ENCODE measurements around the gene AXIN1. TPM values are rescaled to one million over a fixed set of nuclear protein-coding genes. Genes with fewer than 3 reads are reported as not detected.
"Not testable (repeated sequence)": the region's sequence is repeated elsewhere in the genome, so short reads cannot be mapped to it uniquely, and the experiment has no call there.

The AXIN1 gene
- total RNA-seq, 1 donor from 2014 or later: 29.1 TPM

DNA sequence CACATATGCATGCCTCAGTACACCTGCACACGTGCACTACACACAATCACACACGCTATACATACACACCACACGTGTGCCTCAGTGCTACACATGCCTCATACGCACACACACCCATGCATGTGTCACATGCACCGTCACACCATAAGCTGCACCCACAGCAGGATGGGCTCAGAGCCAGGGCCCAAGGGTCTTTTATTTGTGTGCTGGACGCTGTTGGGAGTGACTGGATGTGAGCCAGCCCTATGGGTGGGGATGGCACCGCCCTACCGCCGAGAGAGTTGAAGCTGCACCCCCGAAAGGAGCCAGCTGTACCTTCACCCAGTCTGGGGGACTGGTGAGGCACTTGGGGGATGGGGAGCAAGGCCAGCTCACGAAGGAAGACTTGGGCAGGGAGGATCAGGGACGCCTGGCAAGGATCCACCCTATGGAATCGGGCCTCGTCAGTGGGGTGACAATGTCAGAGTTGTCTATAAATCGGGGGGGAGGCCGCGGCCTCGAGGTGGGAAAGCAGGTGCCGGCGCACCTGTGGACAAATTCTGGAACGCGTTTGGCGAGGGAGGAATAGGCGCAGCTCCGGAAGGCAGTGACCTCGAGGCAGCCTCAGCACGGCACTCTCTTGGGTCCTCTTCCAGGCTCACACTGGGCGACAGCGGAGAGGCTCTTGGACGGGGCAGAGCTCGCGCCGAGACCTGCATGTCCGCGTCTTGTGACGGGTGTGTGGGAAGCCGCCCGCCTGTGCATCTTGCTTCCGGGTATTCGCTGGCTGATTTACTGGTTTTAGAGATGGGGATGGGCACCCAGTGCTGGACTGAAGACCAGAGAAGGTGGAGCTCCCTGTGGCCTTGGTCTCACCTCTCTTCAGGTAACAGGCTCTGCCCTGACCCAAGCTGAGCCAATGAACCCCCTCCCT lies 84.1 kb downstream of the AXIN1 start:
- Mint-ChIP-seq H3K27me3 (ENCODE audit: low read depth) (no peaks in the 10 kb centered on the region), H3K4me3 (ENCODE audit: low read depth) (no peak overlapping the region), H3K9me3 (no peaks in the 10 kb centered on the region), H3K4me1 (ENCODE audit: low read depth) (no peaks in the 10 kb centered on the region), H3K36me3 (ENCODE audit: low read depth) (no peaks in the 10 kb centered on the region), H3K27ac (no peak overlapping the region)
- intact Hi-C loops (cut with micrococcal nuclease): no loop called here
- no peak for DNase-seq (ENCODE audit: low spot score)

DNA sequence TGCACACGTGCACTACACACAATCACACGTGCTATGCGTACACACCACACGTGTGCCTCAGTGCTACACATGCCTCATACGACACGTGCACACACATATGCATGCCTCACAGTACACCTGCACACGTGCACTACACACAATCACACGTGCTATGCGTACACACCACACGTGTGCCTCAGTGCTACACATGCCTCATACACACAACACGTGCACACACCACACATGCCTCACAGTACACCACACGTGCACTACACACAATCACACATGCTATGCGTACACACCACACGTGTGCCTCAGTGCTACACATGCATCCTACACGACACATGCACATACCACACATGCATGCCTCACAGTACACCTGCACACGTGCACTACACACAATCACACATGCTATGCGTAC lies 85.0 kb downstream of the AXIN1 start:
- DNase-seq (ENCODE audit: low spot score); H3K27ac Mint-ChIP-seq; H3K27me3 Mint-ChIP-seq (ENCODE audit: low read depth); intact Hi-C loops (cut with micrococcal nuclease); H3K36me3 Mint-ChIP-seq (ENCODE audit: low read depth); H3K9me3 Mint-ChIP-seq; H3K4me3 Mint-ChIP-seq (ENCODE audit: low read depth); H3K4me1 Mint-ChIP-seq (ENCODE audit: low read depth): not testable (repeated sequence)

DNA sequence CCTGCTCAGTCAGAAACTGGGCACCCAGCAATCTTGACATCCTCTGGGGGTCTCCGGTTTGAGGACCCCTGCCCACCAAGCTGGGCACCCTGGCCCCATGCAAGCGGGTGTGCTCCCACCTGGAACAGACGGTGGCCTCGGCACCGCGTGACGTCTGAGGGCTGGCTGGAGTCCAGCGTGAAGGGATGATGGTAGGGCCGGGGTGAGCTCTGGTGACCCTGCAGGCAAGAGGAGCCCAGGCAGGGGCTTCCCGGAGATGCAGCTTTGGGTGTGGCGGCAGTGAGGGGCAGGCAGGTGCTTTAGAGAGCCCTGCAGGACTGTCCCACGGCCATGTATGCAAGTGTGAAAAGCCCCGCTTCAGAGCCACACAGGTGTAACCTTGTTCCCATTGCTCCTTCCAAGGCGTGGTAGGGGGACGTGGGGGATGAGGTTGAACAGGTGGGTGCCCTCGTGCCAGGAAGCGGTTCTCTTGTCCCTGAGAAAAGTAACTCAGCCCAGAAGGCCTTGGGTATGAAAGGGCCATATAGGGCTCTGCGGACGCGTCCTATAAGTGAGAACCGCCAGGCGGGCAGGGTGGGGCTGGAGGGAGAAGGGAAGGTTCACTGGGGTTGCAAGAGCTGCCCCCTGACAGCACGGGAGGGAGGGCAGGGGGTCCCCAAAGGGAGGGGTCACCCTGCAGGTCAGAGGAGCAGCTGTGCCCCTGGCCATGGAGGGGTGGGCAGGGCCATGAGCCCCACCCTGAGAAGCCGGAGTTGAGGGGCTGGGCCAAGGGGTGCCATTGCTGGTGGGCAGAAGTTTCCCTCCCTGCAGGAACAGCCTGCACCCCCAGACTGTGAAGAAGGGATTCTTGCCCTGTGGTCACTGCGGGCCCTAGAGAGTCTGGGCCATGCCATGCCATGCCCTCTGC lies 86.0 kb downstream of the AXIN1 start:
- no peaks in the 10 kb centered on the region for H3K9me3 Mint-ChIP-seq
- no peak for DNase-seq (ENCODE audit: low spot score)
- H3K4me3 Mint-ChIP-seq (ENCODE audit: low read depth): no peak overlapping the region
- intact Hi-C loops (cut with micrococcal nuclease): no loop called here
- H3K27ac Mint-ChIP-seq: no peak overlapping the region
- H3K4me1 Mint-ChIP-seq (ENCODE audit: low read depth): no peaks in the 10 kb centered on the region
- no peaks in the 10 kb centered on the region for H3K27me3 Mint-ChIP-seq (ENCODE audit: low read depth)
- no peaks in the 10 kb centered on the region for H3K36me3 Mint-ChIP-seq (ENCODE audit: low read depth)

DNA sequence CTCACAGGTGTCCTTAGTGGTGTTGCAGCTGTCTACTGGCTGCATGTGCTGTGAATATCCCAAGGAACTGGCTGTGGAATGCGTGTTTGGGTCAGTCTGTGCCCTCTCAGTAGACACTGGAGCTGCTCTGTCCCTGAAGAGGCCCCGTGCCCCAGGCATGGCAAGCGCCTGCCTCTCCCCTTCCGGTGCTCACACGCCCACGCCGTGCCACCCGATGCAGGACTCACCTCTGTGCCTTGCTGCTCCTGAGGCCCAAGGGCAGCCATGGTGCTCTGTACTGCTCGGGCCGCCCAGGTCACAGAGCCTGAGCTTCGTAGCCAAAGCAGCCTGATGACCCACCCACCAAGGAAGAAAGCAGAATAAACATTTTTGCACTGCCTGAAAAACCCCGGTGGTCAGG lies 86.8 kb downstream of the AXIN1 start:
- intact Hi-C loops (cut with micrococcal nuclease): no loop called here

DNA sequence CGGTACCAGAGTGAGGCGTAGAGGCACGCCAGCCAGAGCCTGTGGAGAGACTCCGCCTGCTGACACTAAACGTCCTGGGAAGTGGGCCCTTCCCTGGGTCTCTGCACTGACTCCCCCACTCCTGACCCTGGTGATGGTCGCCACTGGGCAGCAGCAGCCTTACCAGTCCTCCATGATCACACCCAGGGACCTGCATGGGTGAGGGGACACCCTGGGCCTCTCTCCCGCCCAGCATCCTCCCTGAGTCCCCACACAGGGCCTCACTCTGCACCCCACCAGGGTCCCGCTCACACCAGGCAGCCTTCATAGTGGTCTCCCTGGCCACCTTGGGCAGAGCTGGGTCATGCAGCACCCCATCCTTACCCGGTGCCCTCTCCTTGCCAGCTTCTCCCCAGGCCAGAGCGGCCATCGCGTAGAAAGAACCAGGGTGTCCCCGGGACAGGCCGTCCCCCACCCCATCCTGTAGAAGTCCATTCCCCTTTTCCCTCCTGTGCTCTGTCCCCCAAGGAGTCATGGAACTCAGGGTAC lies 87.5 kb downstream of the AXIN1 start:
- Mint-ChIP-seq H3K4me3 (ENCODE audit: low read depth) (no peak overlapping the region), H3K36me3 (ENCODE audit: low read depth) (peaks cover 5% of the 10 kb centered on the region), H3K27me3 (ENCODE audit: low read depth) (no peaks in the 10 kb centered on the region), H3K27ac (no peak overlapping the region), H3K9me3 (no peaks in the 10 kb centered on the region), H3K4me1 (ENCODE audit: low read depth) (no peaks in the 10 kb centered on the region)
- DNase-seq (ENCODE audit: low spot score): no peak
- intact Hi-C loops (cut with micrococcal nuclease): no loop called here

More for the DNA sequence above, 86.8 kb downstream of the AXIN1 start:
- H3K36me3 Mint-ChIP-seq (ENCODE audit: low read depth): peaks cover 2% of the 10 kb centered on the region
- H3K27me3 Mint-ChIP-seq (ENCODE audit: low read depth): no peaks in the 10 kb centered on the region
- H3K4me3 Mint-ChIP-seq (ENCODE audit: low read depth): no peak overlapping the region
- DNase-seq (ENCODE audit: low spot score): no peak
- H3K4me1 Mint-ChIP-seq (ENCODE audit: low read depth): no peaks in the 10 kb centered on the region
- H3K27ac Mint-ChIP-seq: no peak overlapping the region
- H3K9me3 Mint-ChIP-seq: no peaks in the 10 kb centered on the region

DNA sequence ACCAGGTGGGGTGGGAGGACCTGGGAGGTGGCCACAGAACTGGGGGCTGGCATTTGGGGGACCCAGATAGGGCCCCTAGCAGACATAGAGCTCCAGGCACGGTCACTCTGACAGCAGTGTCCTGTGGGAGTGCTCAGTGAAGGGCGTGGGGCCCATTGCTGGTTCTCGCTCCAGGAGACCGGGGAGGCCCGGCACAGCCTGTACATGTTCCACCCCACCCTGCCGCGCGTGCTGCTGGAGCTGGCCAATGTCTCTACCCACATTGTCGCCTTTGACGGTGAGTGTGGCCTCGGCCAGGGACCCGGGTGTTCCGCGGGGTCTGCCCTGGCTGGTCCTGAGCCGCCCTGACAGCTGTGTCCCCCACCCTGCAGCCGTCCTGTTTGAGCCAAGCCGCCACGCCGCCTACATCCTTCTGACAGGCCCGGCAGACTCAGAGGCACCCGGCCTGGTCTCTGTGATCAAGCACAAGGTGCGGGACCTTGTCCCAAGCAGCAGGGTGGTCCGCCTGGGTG lies 88.0 kb downstream of the AXIN1 start:
- Mint-ChIP-seq H3K36me3 (ENCODE audit: low read depth) (peaks cover 5% of the 10 kb centered on the region), H3K4me1 (ENCODE audit: low read depth) (no peaks in the 10 kb centered on the region), H3K9me3 (no peaks in the 10 kb centered on the region), H3K4me3 (ENCODE audit: low read depth) (no peak overlapping the region), H3K27ac (no peak overlapping the region), H3K27me3 (ENCODE audit: low read depth) (no peaks in the 10 kb centered on the region)
- intact Hi-C loops (cut with micrococcal nuclease): no loop called here
- no peak for DNase-seq (ENCODE audit: low spot score)

DNA sequence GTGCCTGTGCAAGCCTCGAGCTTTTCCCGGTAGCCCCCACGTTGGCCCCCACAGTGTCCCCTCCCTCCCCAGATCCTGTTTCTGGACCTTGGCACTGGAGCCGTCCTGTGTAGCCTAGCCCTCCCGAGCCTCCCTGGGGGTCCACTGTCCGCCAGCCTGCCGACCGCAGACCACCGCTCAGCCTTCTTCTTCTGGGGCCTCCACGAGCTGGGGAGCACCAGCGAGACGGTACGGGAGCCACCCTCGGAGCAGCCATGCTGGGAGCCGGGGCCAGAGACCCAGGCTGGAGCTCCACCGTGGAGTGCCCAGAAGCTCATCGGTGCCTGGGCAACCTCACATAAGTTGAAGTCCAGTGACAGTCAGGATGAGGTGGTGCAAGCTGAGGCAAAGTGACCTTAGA lies 88.6 kb downstream of the AXIN1 start:
- DNase-seq (ENCODE audit: low spot score): no peak
- Mint-ChIP-seq H3K36me3 (ENCODE audit: low read depth) (peaks cover 5% of the 10 kb centered on the region), H3K9me3 (no peaks in the 10 kb centered on the region), H3K4me3 (ENCODE audit: low read depth) (no peak overlapping the region), H3K27me3 (ENCODE audit: low read depth) (no peaks in the 10 kb centered on the region), H3K4me1 (ENCODE audit: low read depth) (no peaks in the 10 kb centered on the region), H3K27ac (no peak overlapping the region)
- intact Hi-C loops (cut with micrococcal nuclease): no loop called here

DNA sequence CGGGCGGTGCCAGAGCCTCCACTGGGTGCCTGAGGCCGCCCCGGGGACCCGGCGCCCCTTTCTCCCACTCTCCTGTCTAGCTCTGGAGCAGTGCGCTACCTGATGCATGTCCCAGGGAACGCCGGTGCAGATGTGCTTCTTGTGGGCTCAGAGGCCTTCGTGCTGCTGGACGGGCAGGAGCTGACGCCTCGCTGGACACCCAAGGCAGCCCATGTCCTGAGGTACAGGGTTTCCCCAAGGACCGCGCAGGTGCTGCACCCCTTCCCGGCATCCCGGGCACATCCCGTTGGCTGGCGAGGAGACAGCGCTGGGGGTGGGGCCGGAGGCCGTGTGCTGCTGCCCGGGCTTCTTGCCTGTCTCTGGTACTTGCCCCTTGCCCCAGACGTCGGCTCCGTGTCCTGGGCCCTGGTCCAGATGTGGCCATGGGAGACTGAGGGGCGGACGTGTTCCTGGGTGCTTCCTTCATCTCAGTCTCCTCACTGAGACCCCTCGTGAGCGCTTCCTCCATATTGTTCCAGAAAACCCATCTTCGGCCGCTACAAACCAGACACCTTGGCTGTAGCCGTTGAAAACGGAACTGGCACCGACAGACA lies 89.2 kb downstream of the AXIN1 start:
- Mint-ChIP-seq H3K36me3 (ENCODE audit: low read depth) (peaks cover 5% of the 10 kb centered on the region), H3K27me3 (ENCODE audit: low read depth) (no peaks in the 10 kb centered on the region), H3K9me3 (no peaks in the 10 kb centered on the region), H3K4me1 (ENCODE audit: low read depth) (no peaks in the 10 kb centered on the region), H3K4me3 (ENCODE audit: low read depth) (no peak overlapping the region), H3K27ac (no peak overlapping the region)
- DNase-seq (ENCODE audit: low spot score): no peak
- intact Hi-C loops (cut with micrococcal nuclease): no loop called here

DNA sequence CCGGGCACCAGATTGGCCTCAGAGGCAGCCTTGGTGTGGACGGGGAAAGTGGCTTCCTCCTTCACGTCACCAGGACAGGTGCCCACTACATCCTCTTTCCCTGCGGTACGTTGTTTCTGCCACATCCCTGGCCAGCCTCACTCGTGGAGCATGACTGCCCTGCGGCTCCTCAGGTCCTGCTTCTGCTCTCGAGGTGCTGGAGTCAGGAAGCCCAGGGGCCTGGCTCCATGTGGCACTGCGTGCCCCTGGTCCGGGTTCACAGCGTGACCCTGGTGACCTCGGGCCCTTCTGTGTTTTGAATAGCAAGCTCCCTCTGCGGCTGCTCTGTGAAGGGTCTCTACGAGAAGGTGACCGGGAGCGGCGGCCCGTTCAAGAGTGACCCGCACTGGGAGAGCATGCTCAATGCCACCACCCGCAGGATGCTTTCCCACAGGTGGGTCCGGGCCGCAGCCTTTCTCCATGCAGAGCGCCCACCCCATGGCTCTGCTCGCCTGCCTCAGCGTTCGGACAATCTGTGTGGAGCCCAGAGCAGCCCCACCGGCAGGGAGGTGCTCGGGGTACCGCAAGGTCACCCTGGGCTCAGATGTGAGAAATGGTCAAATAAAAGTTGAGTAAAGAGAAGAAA lies 90.3 kb downstream of the AXIN1 start:
- Mint-ChIP-seq H3K4me3 (ENCODE audit: low read depth) (no peak overlapping the region), H3K27ac (no peak overlapping the region), H3K27me3 (ENCODE audit: low read depth) (no peaks in the 10 kb centered on the region), H3K9me3 (no peaks in the 10 kb centered on the region), H3K36me3 (ENCODE audit: low read depth) (peaks cover 5% of the 10 kb centered on the region), H3K4me1 (ENCODE audit: low read depth) (no peaks in the 10 kb centered on the region)
- DNase-seq (ENCODE audit: low spot score): no peak
- intact Hi-C loops (cut with micrococcal nuclease): no loop called here

DNA sequence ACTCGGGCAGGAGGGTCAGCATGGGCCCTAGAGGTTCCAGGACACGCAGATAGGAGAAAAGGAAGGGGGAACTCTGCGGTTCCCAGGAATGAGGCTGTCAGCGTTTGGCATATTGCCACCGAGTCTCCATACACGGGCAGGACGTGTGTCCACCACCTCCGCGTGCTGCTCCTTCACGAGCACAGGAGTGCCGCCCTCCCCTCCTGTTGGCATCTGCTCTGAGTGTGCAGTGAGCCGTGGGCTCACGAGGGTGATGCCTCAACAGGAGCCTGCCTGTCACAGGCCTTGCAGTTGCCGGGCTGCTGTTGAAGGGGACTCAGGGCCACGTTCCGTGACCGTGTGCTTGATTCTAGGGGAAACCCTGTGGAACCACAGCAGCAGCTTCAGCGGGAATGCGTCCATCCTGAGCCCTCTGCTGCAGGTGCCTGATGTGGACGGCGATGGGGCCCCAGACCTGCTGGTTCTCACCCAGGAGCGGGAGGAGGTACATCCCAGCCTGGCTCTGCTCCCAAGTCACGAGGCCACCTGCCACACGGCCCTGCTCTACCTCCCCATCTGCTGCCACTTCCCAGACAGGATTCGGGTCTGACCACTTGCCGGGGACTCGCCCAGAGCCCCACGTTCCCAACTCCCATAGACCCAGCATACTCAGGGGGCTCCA lies 91.4 kb downstream of the AXIN1 start:
- H3K27ac Mint-ChIP-seq: no peak overlapping the region
- H3K9me3 Mint-ChIP-seq: no peaks in the 10 kb centered on the region
- no peak for DNase-seq (ENCODE audit: low spot score)
- H3K27me3 Mint-ChIP-seq (ENCODE audit: low read depth): no peaks in the 10 kb centered on the region
- no peak overlapping the region for H3K4me3 Mint-ChIP-seq (ENCODE audit: low read depth)
- no peaks in the 10 kb centered on the region for H3K4me1 Mint-ChIP-seq (ENCODE audit: low read depth)
- H3K36me3 Mint-ChIP-seq (ENCODE audit: low read depth): peaks cover 7% of the 10 kb centered on the region
- intact Hi-C loops (cut with micrococcal nuclease): no loop called here

DNA sequence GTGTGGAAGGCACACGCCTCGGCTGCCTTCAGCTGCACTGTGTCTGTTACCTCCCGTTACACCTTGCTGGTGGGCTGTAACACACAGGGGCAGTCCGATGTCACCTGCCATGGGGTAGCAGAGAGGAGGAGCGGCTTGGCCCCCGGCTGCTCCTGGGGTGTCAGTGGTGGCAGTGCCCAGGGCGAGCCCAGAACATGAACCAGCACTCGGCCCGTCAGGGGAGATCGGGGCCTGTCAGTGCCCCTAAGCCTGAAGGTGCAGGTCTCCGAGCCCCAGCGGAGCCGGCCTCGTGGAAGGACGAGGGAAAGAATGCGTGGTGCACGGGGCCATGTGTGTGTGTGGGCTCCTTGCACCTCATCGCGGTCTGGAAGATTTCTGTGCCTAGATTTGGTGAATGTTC lies 92.2 kb downstream of the AXIN1 start:
- intact Hi-C loops (cut with micrococcal nuclease): no loop called here
- no peaks in the 10 kb centered on the region for H3K9me3 Mint-ChIP-seq
- no peak overlapping the region for H3K27ac Mint-ChIP-seq
- H3K36me3 Mint-ChIP-seq (ENCODE audit: low read depth): peaks cover 14% of the 10 kb centered on the region
- H3K4me3 Mint-ChIP-seq (ENCODE audit: low read depth): no peak overlapping the region
- DNase-seq (ENCODE audit: low spot score): no peak
- no peaks in the 10 kb centered on the region for H3K27me3 Mint-ChIP-seq (ENCODE audit: low read depth)
- peaks cover 4% of the 10 kb centered on the region for H3K4me1 Mint-ChIP-seq (ENCODE audit: low read depth)

DNA sequence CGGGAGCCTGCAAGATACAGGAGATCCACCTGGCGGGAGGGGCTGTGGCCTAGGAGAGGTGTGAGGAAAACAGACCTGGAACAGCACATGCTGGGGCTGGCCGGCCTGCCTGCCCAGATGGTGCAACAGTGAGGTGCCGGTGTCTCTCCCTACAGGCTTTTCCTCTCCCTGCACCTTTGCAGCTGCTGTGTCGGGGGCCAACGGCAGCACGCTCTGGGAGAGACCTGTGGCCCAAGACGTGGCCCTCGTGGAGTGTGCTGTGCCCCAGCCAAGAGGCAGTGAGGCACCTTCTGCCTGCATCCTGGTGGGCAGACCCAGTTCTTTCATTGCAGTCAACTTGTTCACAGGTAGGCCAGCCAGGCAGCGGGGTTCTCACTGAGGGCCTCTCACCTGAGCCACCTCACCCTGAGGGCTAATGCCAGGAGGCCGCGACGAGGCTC lies 92.7 kb downstream of the AXIN1 start:
- intact Hi-C loops (cut with micrococcal nuclease): no loop called here
- DNase-seq (ENCODE audit: low spot score): no peak
- Mint-ChIP-seq H3K36me3 (ENCODE audit: low read depth) (peaks cover 17% of the 10 kb centered on the region), H3K9me3 (no peaks in the 10 kb centered on the region), H3K27ac (no peak overlapping the region), H3K27me3 (ENCODE audit: low read depth) (no peaks in the 10 kb centered on the region), H3K4me3 (ENCODE audit: low read depth) (no peak overlapping the region), H3K4me1 (ENCODE audit: low read depth) (peaks cover 6% of the 10 kb centered on the region)

Measured in activated T-helper 2 cell treated with anti-CD3 and anti-CD28 coated beads, Interferon-gamma antibody, Interleukin-2, Interleukin-4, amounts not matched to agents 10 μg/mL and 5 μg/mL and 100 μg/mL, durations not matched to agents 14 hours and 24 hours and 36 hours (primary cell).